HCT116 (cell line): ENCODE results near the gene COMTD1. TPM values are rescaled to one million over a fixed set of nuclear protein-coding genes. Genes with fewer than 3 reads are reported as not detected.

Experiments used
- ATAC-seq: fragments of 200-7000 bp; cut with Tn5 transposase; 2 replicates; pipeline ENCODE4 v1.9.1; 2020; ENCODE audit warnings: mild to moderate bottlenecking, moderate library complexity
- BruUV-seq: library from RNA; stranded (reverse); fragments of 400-500 nt; replicated peaks from 2 replicates; lab custom pipeline; 2021; lab: Mats Ljungman, UMichigan
- CTCF ChIA-PET: fragments of 300-600 bp; sonication (Branson Sonifier 250); formaldehyde crosslinking; loops from one replicate; lab custom pipeline; 2021; ENCODE audit warnings: antibody characterized with exemption; lab: Charles Lee
- POLR2A ChIA-PET: fragments of 300-600, 350-600 bp; sonication (Branson Sonifier 250); formaldehyde crosslinking; loops from one replicate; lab custom pipeline; 2021; ENCODE audit warnings: antibody characterized with exemption; lab: Charles Lee
- RAD21 ChIA-PET, 2 experiments: fragments of 300-600 bp; sonication (Branson Sonifier 250); formaldehyde crosslinking; loops; one replicate each; lab custom pipeline; 2023; ENCODE audit warnings: low total read pairs in 2 of 2; ENCODE audit not compliant: uncharacterized antibody in 2 of 2, unreplicated experiment in 2 of 2, low non-redundant PET in 1 of 2; lab: Charles Lee
- DNase-seq: peaks from one replicate; pipeline ENCODE4 v3.0.0-alpha.2; 2010; ENCODE audit warnings: low read depth, low spot score
- H2AFZ ChIP-seq: fragments of 200-600 bp; shearing (Covaris generic), sonication (generic); 2 replicates; pipeline ENCODE4 v1.6.1; 2017; ENCODE audit warnings: low read depth, mixed run types, mixed read lengths, antibody characterized with exemption, low read length; ENCODE audit not compliant: poor library complexity, severe bottlenecking
- H3K27ac ChIP-seq: 2 replicates; pipeline ENCODE4 v1.5.1; 2012; ENCODE audit warnings: low read depth, low read length
- H3K27me3 ChIP-seq: fragments of 200-600 bp; sonication (generic); 2 replicates; pipeline ENCODE4 v1.6.1; 2016; ENCODE audit warnings: mixed run types, low read length, mixed read lengths; ENCODE audit not compliant: insufficient read depth
- H3K36me3 ChIP-seq, 2 experiments: fragments of 200-500 bp in 1 of 2; fragments of 200-600 bp in 1 of 2; sonication (Bioruptor generic) in 1 of 2; sonication (generic) in 1 of 2; 2 replicates each; pipeline versions ENCODE4 v1.5.1 to v1.6.1; 2014 to 2016; ENCODE audit warnings: low read length in 2 of 2, inconsistent platforms in 1 of 2, mixed read lengths in 1 of 2, mixed run types in 1 of 2; ENCODE audit not compliant: insufficient read depth in 2 of 2, control insufficient read depth in 1 of 2
- H3K4me1 ChIP-seq, 2 experiments: fragments of 200-600 bp in 1 of 2; sonication (generic) in 1 of 2; 2 replicates each; pipeline versions ENCODE4 v1.5.1 to v1.6.1; 2012 to 2017; ENCODE audit warnings: low read length in 2 of 2, inconsistent platforms in 1 of 2, mild to moderate bottlenecking in 1 of 2, mixed read lengths in 1 of 2, mixed run types in 1 of 2, moderate library complexity in 1 of 2; ENCODE audit not compliant: insufficient read depth in 2 of 2, control insufficient read depth in 1 of 2
- H3K4me2 ChIP-seq: fragments of 200-600 bp; sonication (generic); 2 replicates; pipeline ENCODE4 v1.6.1; 2017; ENCODE audit warnings: mixed run types, low read length, mixed read lengths
- H3K4me3 ChIP-seq, 2 experiments: fragments of 200-600 bp in 1 of 2; sonication (generic) in 1 of 2; replicated peaks in 1 of 2; 2 replicates each; pipeline ENCODE4 v1.5.1; 2011 to 2016; ENCODE audit warnings: low read length in 2 of 2, control low read depth in 1 of 2, low read depth in 1 of 2, mild to moderate bottlenecking in 1 of 2, mixed read lengths in 1 of 2, mixed run types in 1 of 2
- H3K79me2 ChIP-seq: fragments of 200-600 bp; sonication (generic); 2 replicates; pipeline ENCODE4 v1.6.1; 2017; ENCODE audit warnings: mild to moderate bottlenecking, mixed run types, low read length, moderate library complexity, mixed read lengths; ENCODE audit not compliant: insufficient read depth
- H3K9ac ChIP-seq: fragments of 200-600 bp; sonication (generic); 2 replicates; pipeline ENCODE4 v1.6.1; 2016; ENCODE audit warnings: low read length, mixed read lengths
- H3K9me2 ChIP-seq: fragments of 200-600 bp; sonication (generic), shearing (Covaris generic); 2 replicates; pipeline ENCODE4 v1.6.1; 2017; ENCODE audit warnings: mixed run types, mild to moderate bottlenecking, moderate library complexity; ENCODE audit not compliant: insufficient read depth
- H3K9me3 ChIP-seq, 2 experiments: fragments of 200-500 bp in 1 of 2; fragments of 200-600 bp in 1 of 2; sonication (Bioruptor generic) in 1 of 2; sonication (generic) in 1 of 2; 2 replicates each; pipeline ENCODE4 v1.6.1; 2014 to 2017; ENCODE audit warnings: low read length in 2 of 2, mixed read lengths in 2 of 2, inconsistent platforms in 1 of 2, low read depth in 1 of 2, mild to moderate bottlenecking in 1 of 2, mixed run types in 1 of 2, moderate library complexity in 1 of 2; ENCODE audit not compliant: control insufficient read depth in 1 of 2, insufficient read depth in 1 of 2
- H4K20me1 ChIP-seq: fragments of 200-600 bp; sonication (generic), shearing (Covaris generic); 2 replicates; pipeline ENCODE4 v1.6.1; 2017; ENCODE audit warnings: mixed run types, mild to moderate bottlenecking, moderate library complexity; ENCODE audit not compliant: insufficient read depth
- CBX3 ChIP-seq: IDR thresholded peaks from 2 replicates; pipeline ENCODE4 v1.6.1; 2012; ENCODE audit warnings: low read depth
- CTCF ChIP-seq, 3 experiments: fragments of 200-600 bp in 1 of 3; sonication (generic) in 1 of 3; IDR thresholded peaks in 2 of 3; conservative IDR thresholded peaks in 1 of 3; 2 replicates each; pipeline ENCODE4 v1.5.1; 2012 to 2017; ENCODE audit warnings: low read depth in 2 of 3, low read length in 2 of 3, antibody characterized with exemption in 1 of 3, borderline replicate concordance in 1 of 3, control low read depth in 1 of 3, mild to moderate bottlenecking in 1 of 3, mixed read lengths in 1 of 3, mixed run types in 1 of 3, moderate library complexity in 1 of 3; ENCODE audit not compliant: insufficient read depth in 1 of 3
- EGR1 ChIP-seq: IDR thresholded peaks from 2 replicates; pipeline ENCODE4 v1.6.1; 2012; ENCODE audit warnings: low read depth
- ELF1 ChIP-seq: IDR thresholded peaks from 2 replicates; pipeline ENCODE4 v1.6.1; 2012; ENCODE audit warnings: low read depth, borderline replicate concordance
- EZH2 ChIP-seq: fragments of 200-600 bp; sonication (generic); IDR thresholded peaks from 2 replicates; pipeline ENCODE4 v1.6.1; 2017; ENCODE audit warnings: antibody characterized with exemption, mixed run types
- EZH2phosphoT487 ChIP-seq: fragments of 200-600 bp; IDR thresholded peaks from 2 replicates; pipeline ENCODE4 v1.6.1; 2018; ENCODE audit warnings: antibody characterized with exemption, borderline replicate concordance
- FOSL1 ChIP-seq: IDR thresholded peaks from 2 replicates; pipeline ENCODE4 v1.6.1; 2012; ENCODE audit warnings: low read depth
- MAX ChIP-seq: IDR thresholded peaks from 2 replicates; pipeline ENCODE4 v1.6.1; 2012
- POLR2A ChIP-seq: IDR thresholded peaks from 2 replicates; pipeline ENCODE4 v1.7.0; 2011; ENCODE audit warnings: borderline replicate concordance; ENCODE audit not compliant: insufficient read depth, insufficient read length; ENCODE audit errors: extremely low read depth
- POLR2AphosphoS5 ChIP-seq: IDR thresholded peaks from 2 replicates; pipeline ENCODE4 v1.6.1; 2011; ENCODE audit warnings: mild to moderate bottlenecking, low read depth, low read length, moderate library complexity
- RAD21 ChIP-seq: IDR thresholded peaks from 2 replicates; pipeline ENCODE4 v1.6.1; 2012; ENCODE audit warnings: low read depth, mild to moderate bottlenecking
- REST ChIP-seq: IDR thresholded peaks from 2 replicates; pipeline ENCODE4 v1.6.1; 2012; ENCODE audit warnings: low read depth
- SIN3A ChIP-seq: IDR thresholded peaks from 2 replicates; pipeline ENCODE4 v1.6.1; 2012; ENCODE audit warnings: low read depth
- SRF ChIP-seq: IDR thresholded peaks from 2 replicates; pipeline ENCODE4 v1.6.1; 2012; ENCODE audit warnings: low read depth
- TCF7L2 ChIP-seq: IDR thresholded peaks from 2 replicates; pipeline ENCODE4 v1.7.0; 2011; ENCODE audit warnings: borderline replicate concordance, inconsistent platforms; ENCODE audit not compliant: insufficient read depth, insufficient read length; ENCODE audit errors: extremely low read depth
- YY1 ChIP-seq: IDR thresholded peaks from 2 replicates; pipeline ENCODE4 v1.6.1; 2011; ENCODE audit warnings: low read length, low read depth, moderate library complexity, mild to moderate bottlenecking; ENCODE audit not compliant: insufficient replicate concordance; ENCODE audit errors: extremely low read depth
- ZBTB33 ChIP-seq: IDR thresholded peaks from 2 replicates; pipeline ENCODE4 v1.6.1; 2011; ENCODE audit warnings: mild to moderate bottlenecking, low read length, moderate library complexity; ENCODE audit not compliant: insufficient replicate concordance; ENCODE audit errors: extremely low read depth
- ZFX ChIP-seq: fragments of 450-650 bp; IDR thresholded peaks from 2 replicates; pipeline ENCODE4 v1.6.1; 2017
- ZNF274 ChIP-seq: fragments of 200-500 bp; sonication (Bioruptor generic); IDR thresholded peaks from 2 replicates; pipeline ENCODE4 v1.6.1; 2014; ENCODE audit warnings: mild to moderate bottlenecking, low read depth, low read length, inconsistent platforms
- intact Hi-C: fragments of 100-400 bp; cut with micrococcal nuclease; formaldehyde crosslinking; loops from 2 replicates; pipeline ENCODE4 v1.10.0; 2022
- total RNA-seq: library from RNA; stranded (reverse); gene quantifications from one replicate; pipeline ENCODE4 v1.2.1, GENCODE V29; 2021; ENCODE audit not compliant: unreplicated experiment

COMTD1 gene
- total RNA-seq, 1 experiment from 2014 or later: 35.1 TPM

- TF ChIP-seq ZNF274 (no peak), SIN3A (no peak), REST (no peak), ELF1 (no peak), RAD21 (no peak), EZH2phosphoT487 (no peak), ZBTB33 (no peak), MAX (no peak), YY1 (no peak), SRF (no peak), POLR2A (no peak), CBX3 (no peak), FOSL1 (no peak), TCF7L2 (no peak), EGR1 (no peak), EZH2 (no peak), ZFX (no peak), POLR2AphosphoS5 (no peak), CTCF (IDR thresholded peaks at IDR 0.05 in 2 of 3, conservative IDR thresholded peaks at IDR 0.05 in 1 of 3; ENCODE audit: borderline replicate concordance in 1 of 3, insufficient read depth in 1 of 3, low read depth in 2 of 3, low read length in 2 of 3) (no peak)
- Histone ChIP-seq H3K4me3 (no peak overlapping the region), H3K9me2 (no peaks in the 10 kb centered on the region), H3K9ac (no peak overlapping the region), H3K4me2 (no peak overlapping the region), H4K20me1 (no peaks in the 10 kb centered on the region), H3K4me1 (peaks cover 5 to 19% of the 10 kb centered on the region in 2 experiments; a peak in 3 of 4 replicates), H2AFZ (no peak overlapping the region), H3K9me3 (no peaks in the 10 kb centered on the region), H3K27ac (no peak overlapping the region), H3K79me2 (no peaks in the 10 kb centered on the region), H3K36me3 (no peaks in the 10 kb centered on the region), H3K27me3 (no peaks in the 10 kb centered on the region)
- BruUV-seq: no TSS peak
- intact Hi-C loops: no loop called here
- no peak for ATAC-seq
- RAD21 ChIA-PET: no interaction called here
- CTCF ChIA-PET: no interaction called here
- DNase-seq: no peak
- POLR2A ChIA-PET: interaction anchor here (0.6 to 0.7 kb wide), 2 partner anchors 22 to 279 kb away, joined by 5 to 9 read pairs; no protein-coding TSS in a partner anchor
Observed at GRCh38 chr10:75266945-75267344, 31.2 kb upstream of the COMTD1 start.
